OCI-LY7 (cell line): ENCODE measurements around the gene MAP6. TPM values are rescaled to one million over a fixed set of nuclear protein-coding genes. Genes with fewer than 3 reads are reported as not detected.

Source experiments
- BruUV-seq: library from RNA; stranded (reverse); fragments of 400-500 nt; replicated peaks from 2 replicates; lab custom pipeline; 2021; lab: Mats Ljungman, UMichigan
- CTCF ChIA-PET: fragments of 300-600 bp; sonication (Branson Sonifier 250); formaldehyde crosslinking; loops from one replicate; lab custom pipeline; 2022; ENCODE audit warnings: antibody characterized with exemption; ENCODE audit not compliant: unreplicated experiment; lab: Charles Lee
- POLR2A ChIA-PET: fragments of 300-600 bp; sonication (Branson Sonifier 250); formaldehyde crosslinking; loops from one replicate; lab custom pipeline; 2022; ENCODE audit warnings: antibody characterized with exemption; lab: Charles Lee
- DNase-seq: peaks from one replicate; pipeline ENCODE4 v3.0.0-alpha.2; 2015; ENCODE audit warnings: low spot score
- H2AFZ ChIP-seq: fragments of 200-600 bp; sonication (generic), shearing (Covaris generic); 2 replicates; pipeline ENCODE4 v1.6.1; 2014; ENCODE audit warnings: mild to moderate bottlenecking, antibody characterized with exemption, low read length, moderate library complexity
- H3K27ac ChIP-seq: fragments of 200-600 bp; sonication (generic); 2 replicates; pipeline ENCODE4 v1.5.1; 2014; ENCODE audit warnings: mixed run types, low read depth, mild to moderate bottlenecking, moderate library complexity, low read length, inconsistent platforms; ENCODE audit not compliant: poor library complexity, severe bottlenecking
- H3K36me3 ChIP-seq: fragments of 200-600 bp; sonication (generic); 2 replicates; pipeline ENCODE4 v1.6.1; 2014; ENCODE audit warnings: mild to moderate bottlenecking, antibody characterized with exemption, low read length, moderate library complexity, mixed read lengths; ENCODE audit not compliant: insufficient read depth
- H3K4me1 ChIP-seq: fragments of 200-600 bp; sonication (generic); 2 replicates; pipeline ENCODE4 v1.5.1; 2014; ENCODE audit warnings: mild to moderate bottlenecking, low read length; ENCODE audit not compliant: insufficient read depth, poor library complexity, severe bottlenecking
- H3K4me2 ChIP-seq: fragments of 200-600 bp; sonication (generic); 2 replicates; pipeline ENCODE4 v1.6.1; 2014; ENCODE audit warnings: mild to moderate bottlenecking, low read length
- H3K4me3 ChIP-seq: fragments of 200-600 bp; sonication (generic); 2 replicates; pipeline ENCODE4 v1.5.1; 2014; ENCODE audit warnings: mild to moderate bottlenecking, low read depth, low read length; ENCODE audit not compliant: poor library complexity, severe bottlenecking
- H3K79me2 ChIP-seq: fragments of 200-600 bp; sonication (generic); 2 replicates; pipeline ENCODE4 v1.6.1; 2016; ENCODE audit warnings: low read depth, mild to moderate bottlenecking, low read length, moderate library complexity, mixed read lengths; ENCODE audit not compliant: insufficient read depth
- H3K9me2 ChIP-seq: fragments of 200-600 bp; sonication (generic); 2 replicates; pipeline ENCODE4 v1.6.1; 2016; ENCODE audit warnings: mild to moderate bottlenecking, low read length, mixed read lengths; ENCODE audit not compliant: insufficient read depth
- H3K9me3 ChIP-seq: fragments of 200-600 bp; sonication (generic); 2 replicates; pipeline ENCODE4 v1.6.1; 2014; ENCODE audit warnings: mild to moderate bottlenecking, mixed run types, low read length, mixed read lengths
- H4K20me1 ChIP-seq: fragments of 200-600 bp; sonication (generic); 2 replicates; pipeline ENCODE4 v1.6.1; 2014; ENCODE audit warnings: mild to moderate bottlenecking, antibody characterized with exemption, low read length, moderate library complexity, mixed read lengths; ENCODE audit not compliant: insufficient read depth
- EZH2phosphoT487 ChIP-seq: fragments of 200-600 bp; sonication (generic); IDR thresholded peaks from 2 replicates; pipeline ENCODE4 v1.6.1; 2018; ENCODE audit warnings: low read depth, borderline replicate concordance, mild to moderate bottlenecking, mixed run types, antibody characterized with exemption, low read length, moderate library complexity, mixed read lengths
- intact Hi-C: fragments of 100-400 bp; cut with micrococcal nuclease; formaldehyde crosslinking; loops from one replicate; pipeline ENCODE4 v1.10.0; 2022; ENCODE audit not compliant: unreplicated experiment
- total RNA-seq, 2 experiments: library from RNA; depleted of rRNA in 1 of 2; stranded (reverse); fragments of >200 nt in 1 of 2; shearing (Covaris generic) in 1 of 2; gene quantifications; 2 replicates each; pipeline ENCODE4 v1.2.3, GENCODE V29; 2014 to 2022
- TF ChIP-seq, protein P1 (sequence below): fragments of 200-600 bp; sonication (generic); conservative IDR thresholded peaks from 2 replicates; pipeline ENCODE4 v1.5.1; 2014; ENCODE audit warnings: mild to moderate bottlenecking, antibody characterized with exemption, low read length, moderate library complexity, mixed read lengths

The MAP6 gene
- total RNA-seq, 2 experiments from 2014 or later, result not detected

DNA sequence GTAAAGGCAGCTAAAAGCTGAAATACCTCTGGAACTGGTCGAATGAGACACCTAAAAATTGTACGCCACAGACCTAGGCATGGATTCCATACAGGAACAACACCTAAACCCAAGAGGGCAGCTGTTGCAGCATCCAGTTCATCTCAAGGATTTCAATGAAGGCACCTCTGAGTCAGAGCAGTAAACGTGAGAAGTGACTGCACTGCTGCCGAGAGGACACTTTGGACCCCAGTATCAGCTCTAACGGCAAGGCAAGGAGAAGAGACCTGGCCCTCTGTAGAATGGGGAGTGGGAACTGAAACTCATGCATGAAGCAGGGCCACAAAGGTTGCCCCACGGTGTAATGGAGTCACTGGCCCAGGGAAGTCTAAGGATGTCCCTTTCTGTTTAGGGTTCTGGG lies 23.9 kb downstream of the MAP6 start:
- CTCF ChIA-PET, result no interaction called here
- TF ChIP-seq, protein P1, sequence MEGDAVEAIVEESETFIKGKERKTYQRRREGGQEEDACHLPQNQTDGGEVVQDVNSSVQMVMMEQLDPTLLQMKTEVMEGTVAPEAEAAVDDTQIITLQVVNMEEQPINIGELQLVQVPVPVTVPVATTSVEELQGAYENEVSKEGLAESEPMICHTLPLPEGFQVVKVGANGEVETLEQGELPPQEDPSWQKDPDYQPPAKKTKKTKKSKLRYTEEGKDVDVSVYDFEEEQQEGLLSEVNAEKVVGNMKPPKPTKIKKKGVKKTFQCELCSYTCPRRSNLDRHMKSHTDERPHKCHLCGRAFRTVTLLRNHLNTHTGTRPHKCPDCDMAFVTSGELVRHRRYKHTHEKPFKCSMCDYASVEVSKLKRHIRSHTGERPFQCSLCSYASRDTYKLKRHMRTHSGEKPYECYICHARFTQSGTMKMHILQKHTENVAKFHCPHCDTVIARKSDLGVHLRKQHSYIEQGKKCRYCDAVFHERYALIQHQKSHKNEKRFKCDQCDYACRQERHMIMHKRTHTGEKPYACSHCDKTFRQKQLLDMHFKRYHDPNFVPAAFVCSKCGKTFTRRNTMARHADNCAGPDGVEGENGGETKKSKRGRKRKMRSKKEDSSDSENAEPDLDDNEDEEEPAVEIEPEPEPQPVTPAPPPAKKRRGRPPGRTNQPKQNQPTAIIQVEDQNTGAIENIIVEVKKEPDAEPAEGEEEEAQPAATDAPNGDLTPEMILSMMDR, result no peak
- TF ChIP-seq EZH2phosphoT487, result no peak
- Histone ChIP-seq H4K20me1 (no peaks in the 10 kb centered on the region), H3K9me2 (no peaks in the 10 kb centered on the region), H2AFZ (no peak overlapping the region), H3K79me2 (no peaks in the 10 kb centered on the region), H3K27ac (no peak overlapping the region), H3K36me3 (no peaks in the 10 kb centered on the region), H3K4me1 (no peaks in the 10 kb centered on the region), H3K4me2 (no peak overlapping the region), H3K4me3 (no peak overlapping the region), H3K9me3 (no peaks in the 10 kb centered on the region)
- POLR2A ChIA-PET, result no interaction called here
- BruUV-seq, result no TSS peak
- intact Hi-C loops, result no loop called here
- no peak for DNase-seq

DNA sequence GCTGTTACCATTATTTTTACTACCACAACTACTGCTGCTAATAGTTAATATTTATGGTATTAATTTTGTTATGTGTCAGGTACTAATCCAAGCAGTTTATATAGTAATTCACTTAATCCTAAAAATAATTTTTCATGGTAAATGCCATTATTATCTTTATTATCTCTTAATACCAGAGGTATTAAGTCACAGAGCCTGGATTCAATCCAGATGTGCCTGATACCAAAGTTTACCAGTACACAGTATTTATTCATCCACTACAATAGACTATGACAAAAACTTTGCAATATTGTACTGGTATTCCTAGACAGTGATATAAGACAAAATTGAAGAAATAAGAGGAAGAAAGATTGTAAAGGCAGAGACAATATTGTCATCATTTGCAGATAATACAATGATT lies 24.5 kb downstream of the MAP6 start:
- no TSS peak for BruUV-seq
- CTCF ChIA-PET, result no interaction called here
- no peaks in the 10 kb centered on the region for H3K36me3 ChIP-seq

DNA sequence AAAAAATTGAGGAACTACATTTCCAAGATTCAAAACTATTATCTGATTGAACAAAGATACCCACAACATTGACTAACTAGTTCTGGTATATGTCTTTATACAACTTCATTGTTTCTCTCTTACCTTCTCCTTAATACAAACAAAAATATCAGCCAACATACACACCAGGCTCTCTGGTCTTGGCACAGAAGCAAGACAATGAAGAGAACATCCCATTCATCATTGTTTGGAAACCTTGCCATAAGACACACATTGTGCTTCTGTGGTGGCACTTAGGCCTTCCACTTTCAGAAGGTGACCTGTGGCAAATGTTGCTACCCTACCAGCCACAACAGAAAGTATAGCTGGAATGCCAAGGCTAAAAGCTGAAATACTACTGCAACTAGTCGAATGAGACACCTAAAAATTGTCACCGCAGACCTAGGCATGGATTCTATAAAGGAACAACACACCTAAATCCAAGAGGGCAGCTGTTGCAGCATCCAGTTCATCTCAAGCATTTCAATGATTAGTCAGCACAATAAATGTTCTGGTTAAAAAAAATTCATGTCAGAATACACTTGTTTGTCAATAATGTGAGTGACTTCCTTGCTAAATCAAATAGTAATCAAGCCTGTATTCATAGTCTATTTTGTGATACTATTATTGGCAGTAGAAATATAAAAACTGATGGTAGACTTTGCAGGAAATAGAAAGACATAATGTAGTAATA lies 26.3 kb downstream of the MAP6 start:
- no TSS peak for BruUV-seq
- CTCF ChIA-PET, result no interaction called here

More for the DNA sequence above, 24.5 kb downstream of the MAP6 start:
- no peak for TF ChIP-seq EZH2phosphoT487
- TF ChIP-seq, protein P1, result no peak
- POLR2A ChIA-PET, result no interaction called here
- no peak overlapping the region for H3K4me2 ChIP-seq
- H3K79me2 ChIP-seq, result no peaks in the 10 kb centered on the region
- no peaks in the 10 kb centered on the region for H3K4me1 ChIP-seq
- H3K27ac ChIP-seq, result no peak overlapping the region
- H3K4me3 ChIP-seq, result no peak overlapping the region
- no peak for DNase-seq
- H3K9me3 ChIP-seq, result no peaks in the 10 kb centered on the region
- intact Hi-C loops, result no loop called here
- H3K9me2 ChIP-seq, result no peaks in the 10 kb centered on the region
- no peaks in the 10 kb centered on the region for H4K20me1 ChIP-seq
- H2AFZ ChIP-seq, result no peak overlapping the region

More for the DNA sequence above, 26.3 kb downstream of the MAP6 start:
- Histone ChIP-seq H3K79me2 (no peaks in the 10 kb centered on the region), H3K36me3 (no peaks in the 10 kb centered on the region), H3K4me1 (no peaks in the 10 kb centered on the region), H3K4me2 (no peak overlapping the region), H3K9me2 (no peaks in the 10 kb centered on the region), H4K20me1 (no peaks in the 10 kb centered on the region), H3K27ac (no peak overlapping the region), H2AFZ (no peak overlapping the region), H3K9me3 (no peaks in the 10 kb centered on the region), H3K4me3 (no peak overlapping the region)
- intact Hi-C loops, result no loop called here
- POLR2A ChIA-PET, result interaction anchor here (1.3 kb wide), 1 partner anchor 9 kb away, joined by 4 read pairs; no protein-coding TSS in a partner anchor
- TF ChIP-seq, protein P1, result no peak
- TF ChIP-seq EZH2phosphoT487, result no peak
- no peak for DNase-seq
